ENCODE data around the gene TRIM10.
"Not testable (repeated sequence)": the region's sequence is repeated elsewhere in the genome, so short reads cannot be mapped to it uniquely, and the experiment has no call there.

The TRIM10 gene

DNA sequence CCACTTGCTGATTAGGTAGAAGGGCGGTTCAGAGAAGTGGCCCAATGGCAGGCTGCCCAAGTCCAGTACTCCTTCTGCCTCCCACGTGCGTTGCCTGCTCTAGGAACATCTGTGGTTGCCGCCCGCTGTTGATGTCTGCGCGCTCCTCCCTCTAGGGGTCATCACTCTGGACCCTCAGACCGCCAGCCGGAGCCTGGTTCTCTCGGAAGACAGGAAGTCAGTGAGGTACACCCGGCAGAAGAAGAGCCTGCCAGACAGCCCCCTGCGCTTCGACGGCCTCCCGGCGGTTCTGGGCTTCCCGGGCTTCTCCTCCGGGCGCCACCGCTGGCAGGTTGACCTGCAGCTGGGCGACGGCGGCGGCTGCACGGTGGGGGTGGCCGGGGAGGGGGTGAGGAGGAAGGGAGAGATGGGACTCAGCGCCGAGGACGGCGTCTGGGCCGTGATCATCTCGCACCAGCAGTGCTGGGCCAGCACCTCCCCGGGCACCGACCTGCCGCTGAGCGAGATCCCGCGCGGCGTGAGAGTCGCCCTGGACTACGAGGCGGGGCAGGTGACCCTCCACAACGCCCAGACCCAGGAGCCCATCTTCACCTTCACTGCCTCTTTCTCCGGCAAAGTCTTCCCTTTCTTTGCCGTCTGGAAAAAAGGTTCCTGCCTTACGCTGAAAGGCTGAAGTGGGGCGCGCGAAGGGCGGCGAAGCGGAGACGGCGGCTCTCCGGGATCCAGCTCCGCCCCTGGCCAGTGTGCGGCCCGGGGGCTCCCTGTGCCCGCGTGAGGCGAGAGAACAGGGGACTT is 10.9 kb upstream of the TRIM10 start:
- no peak for DNase-seq (ENCODE audit: low read depth)

DNA sequence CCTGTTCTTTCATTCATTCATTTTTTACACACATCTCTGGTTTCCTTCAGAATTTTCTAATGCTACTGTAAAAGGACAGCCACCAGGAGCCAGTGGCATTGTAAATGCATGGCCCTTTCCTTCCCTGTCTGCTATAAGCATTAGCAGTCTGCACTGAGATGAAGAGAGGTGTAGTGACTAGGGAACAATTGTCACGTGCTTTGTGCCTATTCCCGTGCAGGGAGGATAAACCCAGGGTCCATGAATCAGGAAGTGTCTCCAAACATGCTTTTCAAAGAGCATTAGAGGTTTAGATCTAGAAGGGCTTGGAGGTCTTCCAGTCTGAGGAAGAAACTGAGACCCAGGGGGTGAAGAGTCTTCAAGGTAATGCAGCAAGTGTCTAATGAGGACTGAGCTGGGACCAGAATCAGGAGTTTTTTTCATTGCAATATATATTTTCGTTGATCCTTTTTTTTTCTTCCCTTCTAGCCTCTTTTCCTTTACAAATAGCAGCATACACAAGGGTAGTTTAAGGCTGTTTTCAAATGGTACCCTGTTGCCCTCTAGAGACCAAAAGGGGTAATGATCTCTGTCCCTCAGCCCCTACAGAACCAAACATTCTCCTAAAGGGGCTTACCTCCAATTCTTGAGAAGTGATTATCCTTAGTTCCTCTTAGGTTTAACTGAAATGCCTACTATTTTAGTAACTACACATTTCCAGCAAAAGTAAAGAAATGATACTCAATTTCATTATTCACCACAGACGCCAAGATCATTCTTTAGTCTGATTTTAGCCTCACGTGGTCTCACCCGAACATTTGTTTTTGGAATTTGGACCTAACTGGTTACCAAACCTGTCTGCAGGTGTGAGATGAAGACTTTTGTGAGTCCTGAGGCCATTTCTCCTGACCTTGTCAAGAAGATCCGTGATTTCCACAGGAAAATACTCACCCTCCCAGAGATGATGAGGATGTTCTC is 8.9 kb upstream of the TRIM10 start:
- DNase-seq (ENCODE audit: low read depth), result no peak

DNA sequence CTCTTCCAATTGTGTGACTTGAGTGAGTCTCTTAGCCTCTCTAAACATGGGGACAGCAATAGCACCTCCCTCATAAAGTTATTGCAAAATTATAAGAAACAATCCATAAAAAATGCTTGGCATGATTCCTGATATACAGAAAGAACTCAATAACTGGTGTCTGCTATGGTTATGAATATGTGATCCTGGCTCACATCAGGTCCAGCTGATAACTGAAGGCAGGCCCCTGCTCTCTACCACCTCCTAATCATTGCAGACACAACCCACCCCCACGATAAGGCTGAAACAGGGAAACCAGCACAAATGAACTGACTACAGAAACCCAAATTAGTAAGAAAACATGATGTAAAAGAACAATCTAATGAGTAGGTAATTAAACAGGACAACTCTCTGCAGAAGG is 7.7 kb upstream of the TRIM10 start:
- DNase-seq (ENCODE audit: low read depth), result no peak

DNA sequence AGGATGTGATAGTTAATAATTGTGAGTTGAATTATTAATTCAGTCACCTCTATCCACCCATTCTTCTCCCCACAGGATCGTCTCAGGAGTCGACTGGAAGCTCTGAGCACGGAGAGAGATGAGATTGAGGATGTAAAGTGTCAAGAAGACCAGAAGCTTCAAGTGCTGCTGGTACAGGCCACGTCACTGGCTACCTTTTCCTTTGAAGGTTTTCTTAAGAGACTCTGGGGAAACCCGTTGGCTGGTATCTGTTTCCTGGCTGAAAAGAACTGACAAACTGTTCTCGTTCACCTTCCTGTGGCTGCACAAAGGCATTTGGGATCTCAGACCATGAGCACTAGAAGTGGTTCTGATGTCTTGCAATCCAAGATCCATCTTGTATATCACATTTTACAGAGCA is 6.1 kb upstream of the TRIM10 start:
- DNase-seq (ENCODE audit: low read depth), result no peak

DNA sequence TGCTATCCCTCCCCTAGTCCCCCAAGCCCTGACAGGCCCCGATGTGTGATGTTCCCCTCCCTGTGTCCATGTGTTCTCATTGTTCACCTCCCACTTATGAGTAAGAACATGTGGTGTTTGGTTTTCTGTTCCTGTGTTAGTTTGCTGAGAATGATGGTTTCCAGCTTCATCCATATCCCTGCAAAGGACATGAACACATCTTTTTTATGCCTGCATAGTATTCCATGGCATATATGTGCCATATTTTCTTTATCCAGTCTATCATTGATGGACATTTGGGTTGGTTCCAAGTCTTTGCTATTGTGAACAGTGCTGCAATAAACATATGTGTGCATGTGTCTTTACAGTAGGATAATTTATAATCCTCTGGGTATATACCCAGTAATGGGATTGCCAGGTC is 4.2 kb upstream of the TRIM10 start:
- DNase-seq (ENCODE audit: low read depth), result not testable (repeated sequence)

DNA sequence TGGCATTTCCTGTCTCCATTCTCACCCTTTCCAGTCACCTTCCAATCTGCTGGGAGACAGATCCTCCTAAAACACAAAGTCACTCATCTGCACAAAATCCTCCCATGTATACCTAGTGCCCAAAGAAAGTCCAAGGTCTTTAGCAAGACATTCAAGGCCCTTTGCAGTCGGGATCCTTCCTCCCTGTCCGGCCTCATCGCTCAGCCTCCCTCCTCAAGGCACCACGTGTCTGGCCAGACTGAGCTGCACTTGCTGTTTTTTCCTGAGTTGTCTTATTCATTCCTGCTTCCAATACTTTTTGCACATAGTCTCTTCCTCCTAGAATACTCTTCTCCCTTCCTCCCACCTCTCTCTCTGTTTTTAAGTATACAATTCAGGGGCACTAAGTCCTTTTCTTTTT is 3.7 kb upstream of the TRIM10 start:
- DNase-seq (ENCODE audit: low read depth), result no peak

DNA sequence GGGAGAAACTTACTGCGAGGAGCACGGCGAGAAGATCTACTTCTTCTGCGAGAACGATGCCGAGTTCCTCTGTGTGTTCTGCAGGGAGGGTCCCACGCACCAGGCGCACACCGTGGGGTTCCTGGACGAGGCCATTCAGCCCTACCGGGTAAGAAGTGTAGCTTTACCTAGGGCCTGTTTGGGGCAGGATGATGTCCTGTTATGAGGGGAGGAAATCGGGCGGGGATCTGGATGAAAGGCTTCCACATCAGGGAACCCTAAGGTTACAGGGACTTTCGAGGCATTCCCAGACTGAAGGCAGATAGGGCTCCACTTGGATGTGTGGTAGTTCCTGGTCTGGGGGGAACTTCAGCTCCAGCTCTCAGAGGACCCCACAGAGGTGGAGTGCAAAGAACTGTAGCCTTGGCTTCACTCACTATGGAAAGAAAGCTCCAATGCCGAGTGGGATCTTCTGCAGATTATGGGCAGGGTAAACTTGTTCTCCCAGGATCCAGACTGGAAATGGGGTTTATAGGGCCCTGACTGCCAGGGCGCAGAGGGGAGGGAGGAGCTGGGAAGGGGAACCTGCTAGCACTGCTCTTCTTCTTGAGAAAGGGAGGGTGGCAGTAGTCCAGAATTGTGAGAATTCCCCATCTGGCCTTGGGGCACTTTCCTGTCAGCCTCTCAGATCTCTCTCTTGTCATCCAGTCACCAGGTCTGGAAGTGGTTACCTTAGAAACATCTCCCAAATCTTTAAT is 3.1 kb upstream of the TRIM10 start:
- no peak for DNase-seq (ENCODE audit: low read depth)

DNA sequence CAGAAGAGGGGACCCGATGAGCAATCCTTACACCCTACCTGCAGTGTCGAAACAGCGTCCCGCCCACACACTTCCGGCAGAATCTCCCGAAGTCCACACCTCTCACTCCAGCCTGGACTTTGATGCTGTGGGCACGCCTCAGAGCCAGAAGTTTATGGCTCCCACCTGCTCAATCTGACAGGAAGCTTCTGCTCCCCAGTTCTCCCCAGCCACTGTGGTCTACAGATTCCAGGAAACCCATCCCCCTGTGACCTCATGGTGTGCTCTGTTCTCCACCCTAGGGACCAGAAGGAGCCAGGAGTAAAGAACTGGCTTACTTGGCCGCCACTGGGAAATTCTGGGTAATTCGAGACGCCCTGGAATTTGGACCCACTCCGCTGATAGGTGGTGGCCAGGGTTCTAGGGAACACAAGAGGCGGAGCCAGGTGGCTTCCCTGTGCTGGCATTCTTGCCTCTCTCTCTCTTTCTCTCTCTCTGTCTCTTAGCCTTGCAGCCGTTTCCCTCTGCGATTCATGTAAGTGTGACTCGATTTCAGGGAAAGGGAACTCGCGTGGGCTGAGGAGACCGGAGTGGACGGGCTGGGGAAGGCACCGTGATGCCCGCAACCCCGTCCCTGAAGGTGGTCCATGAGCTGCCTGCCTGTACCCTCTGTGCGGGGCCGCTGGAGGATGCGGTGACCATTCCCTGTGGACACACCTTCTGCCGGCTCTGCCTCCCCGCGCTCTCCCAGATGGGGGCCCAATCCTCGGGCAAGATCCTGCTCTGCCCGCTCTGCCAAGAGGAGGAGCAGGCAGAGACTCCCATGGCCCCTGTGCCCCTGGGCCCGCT is 2.3 kb upstream of the TRIM10 start, which contains the start of gene TRIM15:
TRIM15 (plus strand) TSS at position 457 of the 828 bp plus-strand sequence; CDS start at position 596, 139 bp downstream.
- DNase-seq (ENCODE audit: low read depth), result peak; percentile 13

DNA sequence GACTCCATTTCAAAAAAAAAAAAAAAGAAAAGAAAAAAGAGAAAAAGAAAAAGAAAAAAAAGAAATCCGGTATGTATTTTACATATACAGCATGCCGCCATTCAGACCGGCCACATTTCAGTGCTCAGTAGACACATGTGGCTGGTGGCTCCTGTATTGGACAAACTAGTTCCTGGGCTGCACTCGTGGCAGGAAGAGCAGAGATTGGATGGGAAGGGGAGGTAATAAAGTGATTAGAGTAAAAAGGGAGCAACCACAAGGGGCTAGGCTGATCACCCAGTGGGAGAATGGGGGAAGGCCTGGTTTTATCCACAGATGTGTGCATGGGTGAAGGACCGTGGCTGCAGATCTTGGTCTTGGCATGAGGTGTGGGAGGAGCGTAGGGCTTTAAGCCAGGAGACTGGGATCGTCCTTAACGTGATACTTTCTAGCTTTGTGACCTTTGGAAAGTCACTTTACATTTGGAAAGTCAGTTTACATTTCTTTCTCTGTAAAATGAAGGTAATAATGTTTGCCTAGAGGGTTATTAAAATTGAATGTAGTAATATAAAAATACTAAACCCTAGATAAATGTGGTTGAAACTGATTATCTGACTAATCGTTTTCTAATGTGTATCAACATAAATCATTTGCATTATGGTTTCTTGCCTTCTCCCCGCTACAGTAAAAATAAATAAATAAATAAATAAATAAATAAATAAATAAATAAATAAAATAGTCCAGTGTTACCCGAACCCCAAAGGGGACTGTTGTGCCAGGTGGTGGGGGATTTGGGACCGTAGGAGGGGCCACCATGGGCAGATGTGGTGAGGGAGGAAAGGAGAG is 1.5 kb upstream of the TRIM10 start:
- DNase-seq (ENCODE audit: low read depth), result no peak

DNA sequence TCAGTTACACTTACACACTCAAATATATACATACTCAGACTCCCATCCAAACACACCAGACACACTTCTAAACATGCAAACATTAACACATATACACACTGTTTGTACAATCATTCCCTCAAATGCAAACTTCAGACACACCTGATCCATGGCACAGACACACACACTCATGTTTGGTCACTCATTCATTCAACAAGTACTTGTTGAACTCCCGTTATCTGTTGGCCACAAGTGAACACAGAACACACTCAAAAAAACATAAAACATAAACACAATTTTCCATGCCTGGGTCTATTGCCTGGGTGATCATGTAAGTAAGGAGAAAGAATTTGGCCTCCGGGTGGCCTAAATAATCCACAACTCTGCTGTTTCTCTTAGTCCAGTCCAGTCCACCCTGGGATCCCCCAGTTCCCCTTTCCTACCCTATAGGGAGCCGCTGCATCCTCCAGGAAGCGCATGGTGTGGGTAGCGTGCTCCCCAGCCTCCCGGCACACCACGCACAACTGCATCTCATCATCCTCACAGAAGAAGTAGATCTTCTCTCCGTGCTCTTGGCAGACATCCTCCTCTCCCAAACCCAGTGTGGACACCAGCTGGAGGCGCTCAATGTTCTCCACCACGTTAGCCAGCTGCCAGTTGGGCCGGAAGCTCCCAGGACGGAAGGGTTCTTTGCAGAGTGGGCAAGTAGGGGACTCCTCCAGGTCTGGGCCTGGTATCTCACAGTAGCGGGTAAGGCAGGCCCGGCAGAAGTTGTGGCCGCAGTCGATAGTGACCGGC is 815 bp downstream of the TRIM10 start:
- DNase-seq (ENCODE audit: low read depth), result no peak

DNA sequence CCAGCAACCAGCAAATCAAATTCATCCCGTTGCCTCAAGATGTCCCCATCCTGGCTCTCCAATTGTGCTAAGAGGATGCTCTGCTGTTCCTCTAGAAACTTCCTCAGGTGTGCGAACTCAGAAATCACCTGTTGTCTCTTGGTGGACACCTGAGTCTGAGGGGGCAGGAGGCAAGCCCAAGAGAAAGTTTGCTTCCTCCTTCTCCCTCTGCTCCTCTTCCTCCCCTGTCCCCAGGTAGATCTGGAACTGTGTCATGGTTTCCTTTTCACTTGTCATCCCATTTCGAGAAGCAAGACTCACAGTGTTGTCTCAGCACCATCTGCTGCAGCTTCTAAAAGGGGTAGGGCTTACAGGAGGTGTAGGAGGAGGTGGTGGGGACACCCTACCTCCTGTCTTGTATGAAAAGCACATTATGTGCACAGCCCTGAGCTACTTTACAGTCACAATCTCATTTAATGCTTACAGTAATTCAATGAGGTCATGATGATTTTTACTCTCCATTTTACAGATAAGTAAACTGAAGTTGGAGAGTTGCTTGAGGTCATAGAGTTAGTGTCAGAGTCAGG is 2.5 kb downstream of the TRIM10 start:
- no peak for DNase-seq (ENCODE audit: low read depth)

DNA sequence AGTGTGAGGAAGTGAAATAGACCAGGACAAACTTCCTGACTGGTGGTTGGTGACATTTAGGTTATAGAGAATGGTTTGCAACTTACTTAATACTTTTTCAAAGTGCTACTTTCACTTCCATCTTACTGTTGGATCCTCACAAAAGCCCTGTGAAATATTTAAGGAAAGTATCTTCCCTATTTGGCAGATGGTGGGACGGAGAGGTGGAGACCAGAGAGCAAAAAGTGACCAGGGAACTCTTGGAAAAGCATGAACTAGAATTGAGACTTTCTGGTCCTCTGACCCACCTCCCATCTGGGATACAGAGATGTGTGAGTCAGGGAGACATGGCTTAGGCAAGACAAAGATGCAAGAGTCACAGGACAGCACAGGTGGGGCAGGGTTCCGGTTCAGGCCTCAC is 3.0 kb downstream of the TRIM10 start:
- DNase-seq (ENCODE audit: low read depth), result no peak

DNA sequence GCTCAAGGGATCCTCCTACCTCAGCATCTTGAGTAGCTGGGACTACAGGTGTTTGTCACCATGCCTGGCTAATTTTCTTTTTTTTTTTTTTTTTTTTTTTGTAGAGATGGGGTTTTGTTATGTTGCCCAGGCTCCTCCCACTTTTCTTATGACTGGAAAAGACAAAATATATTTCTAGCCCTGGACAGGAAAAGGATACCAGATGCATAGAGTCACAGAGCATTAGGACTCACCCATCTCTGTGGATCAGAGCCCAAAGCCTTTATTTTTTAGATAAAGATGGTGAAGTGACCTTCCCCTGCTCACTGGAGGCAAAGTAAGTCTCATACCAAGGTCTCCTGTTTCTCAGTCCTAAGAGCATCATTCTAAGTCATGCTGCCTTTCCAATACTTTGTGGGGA is 3.4 kb downstream of the TRIM10 start:
- no peak for DNase-seq (ENCODE audit: low read depth)

DNA sequence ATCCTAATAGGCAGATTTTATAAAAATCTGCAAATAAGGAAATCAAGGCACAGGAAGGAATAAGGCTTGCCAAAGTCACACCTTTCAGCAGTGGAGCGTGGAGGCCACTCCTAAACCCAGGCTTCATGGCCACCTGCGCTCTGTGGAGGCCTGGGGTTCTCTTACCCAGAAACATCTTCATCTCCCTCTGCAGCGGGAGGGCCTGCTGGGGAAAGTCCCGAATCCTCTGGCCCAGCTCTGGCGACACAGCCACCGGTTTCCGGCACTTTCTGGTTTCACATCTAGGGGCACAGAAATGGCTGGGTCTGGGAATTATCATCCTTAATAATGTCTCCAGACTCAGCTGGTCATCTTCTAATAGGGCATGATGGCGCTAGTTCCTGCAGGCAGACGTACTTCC is 4.2 kb downstream of the TRIM10 start:
- DNase-seq (ENCODE audit: low read depth), result no peak

DNA sequence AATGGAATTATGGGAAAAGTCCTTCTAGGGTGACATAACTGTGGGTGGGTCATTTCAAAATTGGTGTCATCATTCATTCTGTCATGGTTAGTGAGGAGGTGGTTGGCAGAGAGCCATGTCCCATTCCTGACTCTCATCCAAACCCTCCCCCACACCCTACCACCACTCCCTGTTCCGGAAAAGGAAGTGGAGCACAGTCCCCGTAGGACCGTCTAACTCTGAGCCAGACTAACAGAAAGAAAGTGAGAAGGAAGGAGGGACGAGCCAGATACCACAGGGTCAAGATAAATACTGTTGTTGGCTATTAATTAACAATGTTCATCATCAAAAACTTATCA is 4.8 kb downstream of the TRIM10 start:
- no peak for DNase-seq (ENCODE audit: low read depth)

DNA sequence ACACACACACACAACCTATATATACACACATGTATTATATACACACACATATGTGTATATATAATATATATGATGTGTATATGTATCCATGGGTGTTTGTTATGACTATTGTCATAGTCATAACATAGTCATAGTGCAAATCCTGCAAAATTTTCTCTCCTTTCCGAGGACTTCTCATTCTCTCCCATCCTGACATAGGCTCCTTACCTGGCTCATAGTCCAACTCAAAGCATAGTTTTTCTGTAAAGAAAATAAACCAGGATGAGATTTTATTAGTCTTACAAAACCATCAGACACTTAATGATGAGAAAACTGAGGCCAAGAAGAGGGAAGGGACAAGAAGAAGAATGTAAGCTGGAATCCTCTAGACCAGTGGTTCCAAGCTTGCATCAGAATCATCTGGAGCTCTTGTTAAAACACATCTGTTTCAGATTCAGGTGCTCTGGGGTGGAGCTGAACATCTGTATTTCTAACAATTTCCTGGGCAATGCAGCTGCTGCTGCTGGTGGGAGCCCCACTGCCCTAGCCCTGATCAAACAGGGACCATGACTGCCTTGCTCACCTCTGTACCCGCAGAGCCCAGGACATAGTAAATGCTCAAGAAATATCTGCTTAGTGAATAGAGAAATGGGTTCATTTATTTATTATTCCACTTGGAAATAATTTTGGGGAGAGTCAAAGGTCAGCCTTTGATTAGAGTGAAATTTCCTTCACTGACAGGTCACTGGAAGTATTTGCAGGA is 5.3 kb downstream of the TRIM10 start:
- DNase-seq (ENCODE audit: low read depth), result no peak

DNA sequence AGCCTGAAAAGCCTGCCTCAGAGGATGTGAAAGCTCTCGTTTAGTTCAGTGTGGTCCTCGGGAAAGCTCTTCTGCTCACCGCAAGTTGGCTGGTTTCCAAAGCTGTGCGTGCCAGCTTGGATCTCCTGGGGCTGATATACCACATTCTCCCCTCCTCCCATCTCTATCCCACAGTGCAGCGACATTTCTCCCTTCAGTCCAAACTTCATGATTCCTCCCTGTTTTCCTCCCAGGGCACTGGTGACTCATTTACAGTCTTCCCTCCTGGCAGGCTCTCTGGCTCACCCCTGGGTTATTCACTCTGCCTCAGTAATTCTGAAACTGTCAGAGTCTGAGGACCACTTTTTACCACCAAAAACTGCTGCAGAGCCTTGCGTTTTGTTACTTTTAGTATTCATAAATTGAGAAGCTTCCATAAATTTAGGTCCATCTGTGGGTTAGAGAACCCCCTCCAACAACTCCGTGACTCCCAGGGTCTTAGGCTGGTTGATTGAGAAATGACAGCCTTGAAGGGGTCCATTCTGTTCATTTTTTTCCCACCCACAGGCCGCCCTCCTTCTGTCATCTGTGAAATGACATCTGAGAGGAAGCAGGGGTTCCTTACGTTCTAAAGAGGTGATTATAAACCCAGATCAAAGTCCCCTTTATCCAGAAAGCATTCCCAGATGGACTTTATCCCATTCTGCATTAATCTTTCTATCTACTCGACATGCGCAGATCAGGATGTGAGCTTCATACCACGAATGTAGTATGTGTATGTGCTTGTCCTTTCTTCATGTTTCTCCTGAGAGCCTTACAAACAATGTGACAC is 6.1 kb downstream of the TRIM10 start:
- DNase-seq (ENCODE audit: low read depth), result no peak

DNA sequence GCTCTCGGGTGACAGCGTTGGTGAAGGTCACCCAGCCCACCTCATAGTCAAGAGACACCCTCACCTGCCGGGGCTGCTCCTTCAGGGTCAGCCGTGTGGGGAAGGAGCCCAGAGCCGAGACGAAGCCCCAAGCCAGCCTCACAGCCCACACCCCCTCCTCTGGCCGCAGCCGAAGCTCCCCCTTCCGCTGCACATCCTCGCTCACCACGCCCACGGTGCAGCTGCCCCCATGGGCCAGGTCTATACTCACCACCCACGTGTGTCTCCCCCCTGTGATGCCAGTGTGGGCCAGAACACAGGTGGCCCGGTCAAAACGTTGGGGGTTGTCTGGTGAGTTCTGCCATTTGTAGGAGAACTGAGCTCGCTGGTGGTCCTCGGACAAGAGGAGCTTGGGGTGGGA is 7.0 kb downstream of the TRIM10 start:
- DNase-seq (ENCODE audit: low read depth), result no peak

Data from stimulated activated CD8-positive, alpha-beta memory T cell treated with anti-CD3 and anti-CD28 coated beads, Interleukin-7, amount 100 ng/mL, for 24 hours (primary cell).